ENCODE data around the gene FNDC3B.

The FNDC3B gene

DNA sequence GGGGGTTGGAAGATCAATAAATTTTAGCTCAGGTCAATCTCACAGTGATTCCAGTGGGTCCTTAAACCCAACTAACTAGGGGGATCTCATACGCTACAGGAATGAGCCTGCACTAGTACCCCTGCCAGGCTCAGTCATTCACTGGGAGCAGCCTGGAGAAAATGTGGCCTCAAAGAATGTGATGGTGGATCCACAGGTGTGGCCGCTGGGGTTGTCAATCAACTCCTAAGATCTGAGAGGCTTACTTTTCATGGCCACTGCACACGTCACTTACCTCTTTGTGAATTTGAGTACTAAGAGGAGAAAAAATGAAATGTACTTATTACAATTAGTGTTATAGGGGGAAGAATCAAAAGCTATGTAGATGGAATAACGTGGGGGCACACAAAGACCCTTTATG, 17.5 kb upstream of the FNDC3B start:
- Histone ChIP-seq H3K27ac (ENCODE audit: low read length) (no peak overlapping the region), H3K27me3 (ENCODE audit: low read depth, low read length) (no peaks in the 10 kb centered on the region), H3K9me3 (ENCODE audit: insufficient read depth, low read length) (no peaks in the 10 kb centered on the region), H3K4me3 (ENCODE audit: low read length) (no peak overlapping the region), H2AFZ (ENCODE audit: low read depth, low read length) (no peak overlapping the region), H4K20me1 (ENCODE audit: insufficient read depth, low read length) (no peaks in the 10 kb centered on the region), H3K4me1 (ENCODE audit: low read length) (no peaks in the 10 kb centered on the region), H3K79me2 (ENCODE audit: low read length) (no peaks in the 10 kb centered on the region), H3K4me2 (ENCODE audit: low read length) (no peak overlapping the region), H3K36me3 (replicated peaks; ENCODE audit: low read depth, low read length) (no peaks in the 10 kb centered on the region), H3K9ac (ENCODE audit: low read length) (no peak overlapping the region)
- TF ChIP-seq EZH2phosphoT487 (IDR thresholded peaks at IDR 0.05; ENCODE audit: low read depth): no peak
- TF ChIP-seq, protein P1, sequence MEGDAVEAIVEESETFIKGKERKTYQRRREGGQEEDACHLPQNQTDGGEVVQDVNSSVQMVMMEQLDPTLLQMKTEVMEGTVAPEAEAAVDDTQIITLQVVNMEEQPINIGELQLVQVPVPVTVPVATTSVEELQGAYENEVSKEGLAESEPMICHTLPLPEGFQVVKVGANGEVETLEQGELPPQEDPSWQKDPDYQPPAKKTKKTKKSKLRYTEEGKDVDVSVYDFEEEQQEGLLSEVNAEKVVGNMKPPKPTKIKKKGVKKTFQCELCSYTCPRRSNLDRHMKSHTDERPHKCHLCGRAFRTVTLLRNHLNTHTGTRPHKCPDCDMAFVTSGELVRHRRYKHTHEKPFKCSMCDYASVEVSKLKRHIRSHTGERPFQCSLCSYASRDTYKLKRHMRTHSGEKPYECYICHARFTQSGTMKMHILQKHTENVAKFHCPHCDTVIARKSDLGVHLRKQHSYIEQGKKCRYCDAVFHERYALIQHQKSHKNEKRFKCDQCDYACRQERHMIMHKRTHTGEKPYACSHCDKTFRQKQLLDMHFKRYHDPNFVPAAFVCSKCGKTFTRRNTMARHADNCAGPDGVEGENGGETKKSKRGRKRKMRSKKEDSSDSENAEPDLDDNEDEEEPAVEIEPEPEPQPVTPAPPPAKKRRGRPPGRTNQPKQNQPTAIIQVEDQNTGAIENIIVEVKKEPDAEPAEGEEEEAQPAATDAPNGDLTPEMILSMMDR (IDR thresholded peaks at IDR 0.05; ENCODE audit: low read depth, low read length): no peak

DNA sequence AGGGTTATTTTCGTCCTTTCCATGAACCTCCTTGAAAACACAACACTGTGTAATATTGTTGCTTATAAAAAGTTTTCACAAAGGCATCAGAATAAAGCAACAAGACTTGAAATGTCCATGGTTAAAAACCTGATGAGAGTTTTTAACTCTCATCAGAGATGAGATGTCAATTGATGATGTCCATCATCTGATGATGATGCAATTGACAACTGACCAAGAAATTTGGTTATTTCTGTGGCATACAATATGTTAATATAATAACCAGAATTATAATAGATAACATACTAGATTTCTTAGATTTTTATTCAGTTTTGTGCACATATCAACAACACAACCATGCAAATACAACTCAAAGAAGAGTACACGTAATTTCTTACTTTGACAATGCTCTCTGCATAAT, 15.5 kb upstream of the FNDC3B start:
- no peak overlapping the region for H3K27ac ChIP-seq (ENCODE audit: low read length)
- H3K4me2 ChIP-seq (ENCODE audit: low read length): no peak overlapping the region
- no peaks in the 10 kb centered on the region for H3K27me3 ChIP-seq (ENCODE audit: low read depth, low read length)
- TF ChIP-seq, protein P1 (IDR thresholded peaks at IDR 0.05; ENCODE audit: low read depth, low read length): no peak
- no peak overlapping the region for H3K9ac ChIP-seq (ENCODE audit: low read length)
- H3K36me3 ChIP-seq (replicated peaks; ENCODE audit: low read depth, low read length): no peaks in the 10 kb centered on the region
- no peaks in the 10 kb centered on the region for H3K4me1 ChIP-seq (ENCODE audit: low read length)
- H3K9me3 ChIP-seq (ENCODE audit: insufficient read depth, low read length): no peaks in the 10 kb centered on the region
- H4K20me1 ChIP-seq (ENCODE audit: insufficient read depth, low read length): no peaks in the 10 kb centered on the region
- no peaks in the 10 kb centered on the region for H3K79me2 ChIP-seq (ENCODE audit: low read length)
- H3K4me3 ChIP-seq (ENCODE audit: low read length): no peak overlapping the region
- H2AFZ ChIP-seq (ENCODE audit: low read depth, low read length): no peak overlapping the region

DNA sequence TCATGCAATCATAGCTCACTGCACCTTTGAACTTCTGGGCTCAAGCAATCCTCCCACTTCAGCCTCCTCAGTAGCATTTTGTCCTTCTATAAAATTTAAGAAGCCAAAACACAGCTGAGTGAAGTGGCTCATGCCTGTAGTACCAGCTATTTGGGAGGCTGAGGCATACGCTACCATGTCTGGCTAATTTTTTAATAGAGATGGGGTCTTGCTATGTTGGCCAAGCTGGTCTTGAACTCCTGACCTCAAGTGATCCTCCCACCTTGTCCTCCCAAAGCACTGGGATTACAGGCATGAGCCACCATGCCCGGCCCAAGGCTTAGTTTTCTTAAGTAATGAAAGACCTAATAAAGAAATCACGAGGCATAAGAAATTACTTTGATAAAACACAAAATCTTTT, 14.7 kb upstream of the FNDC3B start:
- Histone ChIP-seq H3K27ac (ENCODE audit: low read length) (no peak overlapping the region), H3K79me2 (ENCODE audit: low read length) (no peaks in the 10 kb centered on the region), H3K4me2 (ENCODE audit: low read length) (no peak overlapping the region), H2AFZ (ENCODE audit: low read depth, low read length) (no peak overlapping the region), H3K4me3 (ENCODE audit: low read length) (no peak overlapping the region), H3K9me3 (ENCODE audit: insufficient read depth, low read length) (no peaks in the 10 kb centered on the region), H3K36me3 (replicated peaks; ENCODE audit: low read depth, low read length) (no peaks in the 10 kb centered on the region), H3K27me3 (ENCODE audit: low read depth, low read length) (no peaks in the 10 kb centered on the region), H3K9ac (ENCODE audit: low read length) (no peak overlapping the region), H4K20me1 (ENCODE audit: insufficient read depth, low read length) (no peaks in the 10 kb centered on the region), H3K4me1 (ENCODE audit: low read length) (peaks cover 4% of the 10 kb centered on the region)
- TF ChIP-seq EZH2phosphoT487 (IDR thresholded peaks at IDR 0.05; ENCODE audit: low read depth): no peak
- TF ChIP-seq, protein P1 (IDR thresholded peaks at IDR 0.05; ENCODE audit: low read depth, low read length): no peak

DNA sequence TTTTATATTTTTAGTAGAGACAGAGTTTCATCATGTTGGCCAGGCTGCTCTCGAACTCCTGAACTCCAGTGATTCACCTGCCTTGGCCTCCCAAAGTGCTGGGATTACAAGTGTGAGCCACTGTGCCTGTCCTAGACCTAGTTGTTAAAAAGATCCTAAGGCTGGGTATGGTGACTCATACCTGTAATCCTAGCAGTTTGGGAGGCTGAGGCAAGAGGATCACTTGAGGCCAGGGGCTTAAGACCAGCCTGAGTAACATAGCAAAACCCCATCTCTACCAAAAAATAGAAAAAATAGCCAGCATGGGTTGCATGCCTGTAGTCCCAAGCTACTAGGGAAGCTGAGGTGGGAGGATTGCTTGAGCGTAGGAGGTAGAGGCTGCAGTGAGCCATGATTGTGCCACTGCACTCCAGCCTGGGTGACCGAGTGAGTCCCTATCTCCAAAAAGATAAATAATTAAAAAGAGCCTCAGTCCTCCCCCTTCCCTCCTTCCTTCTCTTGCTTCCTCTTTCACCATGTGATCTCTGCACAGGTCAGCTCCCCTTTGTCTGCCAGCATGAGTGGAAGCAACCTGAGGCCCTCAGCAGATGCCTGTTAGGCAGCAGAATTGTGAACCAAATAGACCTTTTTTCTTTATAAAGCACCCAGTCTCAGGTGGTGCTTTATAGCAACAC, 9.8 kb upstream of the FNDC3B start:
- Histone ChIP-seq H3K4me3 (ENCODE audit: low read length) (no peak overlapping the region), H3K27me3 (ENCODE audit: low read depth, low read length) (no peaks in the 10 kb centered on the region), H3K9me3 (ENCODE audit: insufficient read depth, low read length) (no peaks in the 10 kb centered on the region), H3K36me3 (replicated peaks; ENCODE audit: low read depth, low read length) (no peaks in the 10 kb centered on the region), H3K27ac (ENCODE audit: low read length) (no peak overlapping the region), H4K20me1 (ENCODE audit: insufficient read depth, low read length) (no peaks in the 10 kb centered on the region), H3K4me2 (ENCODE audit: low read length) (peak overlapping the region; percentile 23), H3K4me1 (ENCODE audit: low read length) (peaks cover 11% of the 10 kb centered on the region), H3K79me2 (ENCODE audit: low read length) (no peaks in the 10 kb centered on the region), H2AFZ (ENCODE audit: low read depth, low read length) (no peak overlapping the region), H3K9ac (ENCODE audit: low read length) (no peak overlapping the region)
- TF ChIP-seq, protein P1 (IDR thresholded peaks at IDR 0.05; ENCODE audit: low read depth, low read length): no peak
- no peak for TF ChIP-seq EZH2phosphoT487 (IDR thresholded peaks at IDR 0.05; ENCODE audit: low read depth)

Data from OCI-LY3 (cell line).